ENCODE data around the gene ALDH1B1.

- no peak for TF ChIP-seq CTCF (IDR thresholded peaks at IDR 0.05; ENCODE audit: low read depth, low read length)
- no peak for TF ChIP-seq POLR2A (IDR thresholded peaks at IDR 0.05; ENCODE audit: extremely low read depth, insufficient read length)
- TF ChIP-seq MAX (IDR thresholded peaks at IDR 0.05; ENCODE audit: low read depth, low read length) = no peak
- TF ChIP-seq MYC (IDR thresholded peaks at IDR 0.05; ENCODE audit: low read depth, low read length) = no peak
These were observed 3.2 kb upstream of the ALDH1B1 start for GRCh38 chr9:38389313-38389712.
